ENCODE measurements around the gene ECM2.

Gene ECM2

GRCh38 chr9:92527291-92527828 lies 8.4 kb downstream of the ECM2 start:
- no peak for DNase-seq

DNA sequence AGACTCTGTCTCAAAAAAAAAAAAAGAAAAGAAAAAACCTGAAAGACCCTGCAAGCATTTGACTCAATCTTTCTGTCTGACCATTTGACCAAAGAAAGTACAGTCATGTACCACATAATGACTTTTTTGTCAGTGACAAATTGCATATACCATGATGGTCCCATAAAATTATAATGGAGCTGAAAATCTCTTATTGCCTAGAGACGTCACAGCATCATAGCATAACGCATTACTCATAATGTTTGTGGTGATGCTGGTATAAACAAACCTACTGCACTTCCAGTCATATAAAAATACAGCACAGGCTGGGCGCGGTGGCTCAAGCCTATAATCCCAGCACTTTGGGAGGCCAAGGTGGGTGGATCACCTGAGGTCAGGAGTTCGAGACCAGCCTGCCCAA lies 10.5 kb downstream of the ECM2 start:
- no peak for DNase-seq

DNA sequence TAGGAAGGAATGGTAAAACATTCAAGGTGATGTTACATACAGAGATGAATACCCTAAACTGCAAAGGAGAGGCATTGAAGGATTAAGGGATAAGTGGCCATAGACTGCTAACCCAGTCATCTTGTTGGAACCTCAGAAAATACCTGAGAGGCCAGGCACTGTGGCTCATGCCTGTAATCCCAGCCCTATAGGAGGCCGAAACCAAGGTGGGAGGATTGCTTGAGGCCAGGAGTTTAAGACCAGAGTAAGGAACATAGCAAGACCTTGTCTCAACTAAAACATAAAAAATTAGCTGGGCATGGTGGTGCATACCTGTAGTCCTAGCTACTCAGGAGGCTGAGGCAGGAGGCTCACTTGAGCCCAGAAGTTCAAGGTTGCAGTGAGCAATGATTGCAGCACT lies 10.9 kb downstream of the ECM2 start:
- no peak for DNase-seq

DNA sequence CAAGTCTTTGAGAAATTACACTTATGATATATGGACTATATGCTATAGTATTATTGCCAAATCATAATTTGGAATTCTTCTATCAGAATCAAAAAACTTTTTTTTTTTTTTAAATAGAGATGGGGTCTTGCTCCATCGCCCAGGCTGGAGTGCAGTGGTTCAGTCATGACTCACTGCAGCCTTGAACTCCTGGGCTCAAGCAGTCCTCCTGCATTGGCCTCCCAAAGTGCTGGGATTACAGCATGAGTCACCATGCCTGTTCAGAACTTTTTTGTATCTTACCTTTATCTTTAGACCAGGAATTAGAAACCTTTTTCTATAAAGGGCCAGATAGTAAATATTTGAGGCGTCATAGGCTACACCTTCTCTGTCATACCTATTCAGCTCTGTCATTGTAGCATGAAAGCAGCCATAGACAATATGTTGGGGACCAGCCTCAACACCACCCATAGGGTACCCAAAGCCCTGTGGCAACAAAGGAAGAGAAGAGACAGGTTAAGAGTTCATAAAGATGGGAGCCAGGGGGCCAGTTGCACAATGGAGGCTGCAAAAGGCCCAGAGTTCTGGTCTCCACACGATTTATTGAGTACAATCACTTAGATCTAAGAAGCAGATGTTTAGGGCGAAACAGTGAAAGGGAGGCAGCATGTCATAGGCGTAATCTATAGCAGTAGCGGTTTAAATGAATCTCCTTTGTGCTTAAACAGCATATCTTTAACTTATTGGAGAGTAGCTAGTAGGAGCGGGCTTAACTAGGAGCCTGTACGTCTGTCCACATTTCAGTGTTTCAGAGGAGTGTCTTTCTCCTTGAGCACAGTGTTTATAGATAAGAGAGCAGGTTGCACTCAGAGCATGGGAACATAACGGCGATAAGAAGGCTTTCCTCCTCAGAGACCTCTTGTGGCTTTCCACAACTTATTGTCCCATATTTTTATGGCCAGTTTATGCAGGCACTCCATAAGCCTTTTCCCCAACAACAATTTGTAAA lies 12.5 kb downstream of the ECM2 start:
- DNase-seq: no peak

DNA sequence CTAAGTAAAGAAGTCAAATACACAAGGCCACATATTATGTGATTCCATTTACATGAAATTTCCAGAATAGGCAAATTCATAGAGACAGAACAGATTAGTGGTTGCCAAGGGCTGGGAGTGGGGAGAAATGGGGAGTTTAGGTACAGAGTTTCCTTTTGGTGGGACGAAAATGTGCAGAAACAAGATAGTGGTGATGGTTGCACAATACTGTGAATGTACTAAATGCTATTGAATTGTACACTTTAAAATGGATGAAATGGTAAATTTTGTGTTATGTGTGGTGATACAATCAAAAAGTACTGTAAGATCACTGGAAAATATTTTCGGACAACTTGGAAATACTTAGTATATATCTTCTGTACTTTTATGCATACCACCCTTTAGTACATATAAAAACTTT lies 15.0 kb downstream of the ECM2 start:
- DNase-seq: no peak

DNA sequence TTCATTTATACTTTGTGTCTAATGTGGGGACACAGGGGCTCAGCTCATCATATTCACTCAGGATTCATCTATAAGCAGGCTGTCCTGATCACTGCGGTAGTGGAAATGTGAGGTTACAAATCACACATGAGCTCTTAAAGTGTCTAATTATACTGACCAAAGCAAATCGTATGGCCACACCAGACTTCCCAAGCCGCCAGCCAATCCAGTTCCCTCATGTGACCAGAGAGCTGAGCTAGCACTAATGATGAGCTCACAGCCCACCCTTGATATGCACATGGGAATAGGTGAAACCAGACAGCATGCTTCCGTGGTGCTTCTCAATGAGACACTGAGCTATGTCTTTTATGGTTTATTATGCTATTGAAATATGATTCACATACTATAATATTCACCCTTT lies 17.6 kb downstream of the ECM2 start:
- no peak for DNase-seq

DNA sequence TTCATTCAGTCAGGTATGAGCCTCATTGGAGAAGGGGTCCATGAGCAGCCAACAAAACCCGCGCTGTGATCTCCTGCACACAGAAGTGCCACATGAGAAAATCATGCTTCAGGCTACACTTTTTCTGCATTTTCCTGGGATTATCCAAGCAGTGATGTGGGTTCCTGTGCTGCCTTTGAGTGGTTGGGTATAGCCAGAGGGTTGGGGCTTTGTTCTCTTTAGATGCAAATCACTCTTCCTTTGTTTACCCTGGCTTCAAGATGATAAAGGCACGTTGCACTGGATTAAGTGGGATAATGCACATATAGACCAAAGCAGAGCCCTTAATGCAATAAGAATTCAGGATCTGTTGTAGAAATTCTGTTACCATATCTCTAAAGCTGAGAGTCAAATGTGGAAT lies 18.7 kb downstream of the ECM2 start:
- no peak for DNase-seq

GRCh38 chr9:92516521-92516920 lies 19.3 kb downstream of the ECM2 start:
- no peak for DNase-seq

DNA sequence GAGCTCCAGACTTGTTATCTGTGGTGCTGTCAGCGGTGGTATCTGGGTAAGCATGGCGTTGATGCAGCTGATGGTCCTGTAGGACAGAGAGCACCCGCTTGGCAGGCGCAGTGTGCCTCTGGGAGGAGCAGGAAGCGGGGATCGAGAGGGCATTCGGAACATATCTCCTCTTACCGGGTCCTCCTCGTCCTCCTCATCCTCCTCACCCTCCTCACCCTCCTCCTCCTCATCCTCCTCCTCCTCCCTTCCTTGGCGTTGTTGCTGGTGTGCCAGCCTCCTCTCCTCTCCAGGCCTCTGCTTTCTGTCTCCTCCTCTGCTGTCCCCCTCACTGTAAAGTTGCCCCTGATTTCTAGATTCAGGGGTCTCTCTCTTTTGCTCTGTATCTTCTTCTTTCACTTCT lies 21.2 kb downstream of the ECM2 start:
- DNase-seq: no peak

GRCh38 chr9:92513349-92513748 lies 22.4 kb downstream of the ECM2 start:
- no peak for DNase-seq

- no peak for DNase-seq
Measured at GRCh38 chr9:92512622-92513021, 23.2 kb downstream of the ECM2 start.

DNA sequence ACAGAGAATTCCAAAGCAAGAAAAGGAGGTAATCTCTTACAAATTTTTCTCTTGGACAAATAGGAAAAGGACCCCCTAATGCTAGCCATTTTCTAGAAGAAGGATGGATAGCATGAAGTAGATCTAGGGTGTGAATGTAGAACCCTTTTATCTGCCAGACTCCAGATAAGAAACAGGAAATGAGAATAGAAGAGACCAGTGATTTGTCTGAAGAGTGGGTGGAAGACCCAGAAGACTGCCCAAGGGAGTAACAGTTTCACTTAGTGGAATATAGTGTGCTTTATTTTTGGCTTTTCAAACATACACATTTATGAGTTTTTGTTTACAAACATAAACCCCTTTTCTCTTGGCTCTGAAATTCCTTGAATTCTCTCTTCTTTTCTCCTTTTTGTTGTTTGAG lies 25.0 kb downstream of the ECM2 start:
- no peak for DNase-seq

DNA sequence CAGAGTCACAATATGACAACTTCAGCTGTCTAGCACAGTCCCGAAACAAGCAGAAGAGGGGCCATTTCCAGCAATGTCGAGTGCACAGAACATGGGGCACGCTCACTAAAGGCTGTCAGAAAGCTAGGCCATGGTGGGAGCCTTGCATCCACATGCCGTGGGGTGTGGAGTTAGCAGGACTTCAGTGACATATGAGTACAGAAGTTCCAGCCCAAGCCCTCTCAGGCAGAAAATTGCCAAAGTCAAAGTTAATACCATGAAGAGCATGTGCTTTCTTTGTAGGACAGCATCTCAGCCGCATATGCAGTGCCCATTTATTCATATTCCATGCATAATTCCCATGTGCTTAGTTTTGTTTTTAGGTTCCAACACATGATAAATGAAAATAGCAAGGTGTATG lies 26.7 kb downstream of the ECM2 start:
- DNase-seq: no peak

DNA sequence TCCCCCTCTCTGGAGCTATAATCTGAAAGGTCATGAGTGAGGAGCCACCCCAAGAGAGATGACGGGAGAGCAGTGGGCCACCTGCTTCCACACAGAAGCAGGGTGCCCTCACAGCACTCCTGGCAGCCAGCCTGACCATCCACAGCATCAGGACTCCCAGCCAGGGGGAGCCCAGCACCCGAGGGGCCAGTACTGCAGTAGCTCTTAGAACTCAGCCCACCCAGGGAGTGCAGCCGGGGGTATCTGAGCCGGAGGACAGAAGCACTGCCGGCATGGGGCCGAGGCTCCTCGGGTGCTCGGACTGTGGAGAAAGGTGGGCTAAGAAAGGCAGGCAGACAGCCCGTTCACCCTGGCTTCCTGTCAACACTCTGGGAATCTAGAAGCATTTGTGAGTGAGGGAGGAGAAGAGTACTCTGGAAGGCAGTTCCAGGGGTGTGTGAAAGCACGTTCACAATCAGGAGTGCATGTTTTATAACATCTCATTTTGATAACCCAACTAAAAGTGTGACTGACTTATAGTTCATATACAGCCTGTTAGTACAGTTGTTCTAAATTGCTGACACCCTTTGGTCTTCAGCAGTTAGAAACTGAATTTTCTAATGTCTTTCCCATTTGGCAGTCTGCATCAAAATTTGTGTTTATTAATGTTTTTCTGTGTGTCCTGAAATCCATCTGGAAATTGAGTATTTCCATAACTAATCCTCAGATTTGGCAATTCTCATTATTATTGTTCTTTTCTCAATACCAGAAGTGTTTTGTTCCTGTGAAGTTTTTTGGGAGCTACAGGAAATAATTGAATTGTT lies 27.6 kb downstream of the ECM2 start:
- no peak for DNase-seq

GRCh38 chr9:92507496-92507895 lies 28.3 kb downstream of the ECM2 start:
- no peak for DNase-seq

DNA sequence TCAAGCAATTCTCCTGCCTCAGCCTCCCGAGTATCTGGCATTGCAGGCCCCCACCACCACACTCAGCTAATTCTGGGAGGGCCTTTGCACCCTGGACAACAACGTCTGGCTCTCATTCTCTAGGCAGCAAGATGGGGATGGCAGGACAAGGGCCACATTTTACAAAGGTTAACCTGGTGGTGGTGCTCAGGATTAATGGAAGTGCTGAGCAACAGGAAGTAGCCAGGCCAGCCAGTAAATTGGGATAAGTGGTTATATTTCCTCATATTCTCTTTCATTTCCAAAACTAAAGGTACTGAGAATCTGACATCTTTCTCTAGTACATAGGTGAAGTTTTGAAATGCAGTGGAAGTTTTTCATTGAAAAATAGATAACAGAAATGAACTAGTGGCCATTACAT lies 28.8 kb downstream of the ECM2 start:
- no peak for DNase-seq

GRCh38 chr9:92506184-92506857 lies 29.5 kb downstream of the ECM2 start:
- no peak for DNase-seq

DNA sequence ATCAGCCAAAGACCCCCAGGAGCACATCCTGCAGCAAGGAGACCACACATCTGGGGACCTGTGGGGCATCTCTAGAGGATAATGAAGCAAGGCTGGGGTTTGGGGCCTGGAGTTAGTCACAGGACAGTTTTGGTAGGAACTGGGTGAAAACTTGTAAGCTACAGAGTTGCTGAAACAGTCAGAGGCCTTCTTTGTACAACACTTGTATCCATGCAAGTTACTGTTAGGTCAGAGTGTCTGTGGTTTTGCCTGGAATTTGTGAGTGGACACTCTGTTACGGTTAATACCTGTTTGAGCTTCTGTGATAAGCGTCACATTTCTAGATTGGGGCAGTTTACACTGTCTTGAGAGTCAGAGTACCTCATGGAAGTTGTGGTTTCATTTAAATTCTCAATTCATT lies 30.9 kb downstream of the ECM2 start:
- no peak for DNase-seq

GRCh38 chr9:92503156-92503555 lies 32.6 kb downstream of the ECM2 start:
- DNase-seq: no peak

- DNase-seq: no peak
Measured at GRCh38 chr9:92501671-92502393, 34.0 kb downstream of the ECM2 start.

DNA sequence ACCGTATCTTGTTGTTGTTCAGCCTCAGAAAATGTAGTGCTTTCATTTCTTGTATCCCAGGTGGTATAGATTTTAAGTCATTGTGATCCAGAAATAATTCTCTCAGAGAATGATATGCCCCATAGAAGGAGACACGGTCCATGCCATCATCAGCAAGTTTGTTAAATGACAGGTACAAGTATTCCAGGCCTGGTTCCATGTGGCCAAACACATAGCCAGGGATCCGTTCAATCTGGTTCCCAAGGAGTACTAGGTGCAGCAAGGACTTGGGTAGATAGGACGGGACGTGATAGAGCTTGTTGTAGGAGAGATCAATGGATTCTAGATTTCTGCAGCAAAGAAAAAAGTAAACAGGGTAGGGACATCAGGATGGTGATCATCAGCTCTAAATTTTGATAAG lies 35.1 kb downstream of the ECM2 start:
- DNase-seq: no peak

DNA sequence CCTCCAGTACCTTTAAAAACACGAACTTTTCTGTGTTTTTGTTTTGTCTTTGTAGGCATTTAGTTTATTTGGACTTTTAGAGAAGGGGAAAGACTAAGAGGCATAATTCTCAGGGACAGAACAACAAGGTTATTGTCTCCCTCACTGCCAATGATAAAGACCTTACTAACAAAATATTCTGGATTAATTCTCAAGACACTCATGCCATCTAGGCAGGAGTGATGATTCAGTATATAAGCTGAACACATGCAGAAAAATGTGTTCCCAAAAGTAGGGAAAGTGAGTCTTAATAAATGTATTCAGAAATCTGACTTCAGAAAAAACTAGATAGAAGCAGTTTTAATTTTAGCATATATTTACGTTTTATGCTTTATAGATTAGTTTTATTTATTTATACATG lies 36.1 kb downstream of the ECM2 start:
- DNase-seq: no peak

All from NCI-H1417 treated with DMSO at 0.1 percent for 48 hours (cell line).